Stimulated activated CD4-positive, alpha-beta T cell treated with anti-CD3 and anti-CD28 coated beads, Interleukin-12 subunit alpha, Interleukin-12 subunit beta, amount 100 ng/mL, for 48 hours (primary cell): ENCODE results near the gene AP1S1.

ENCODE experiments used
- DNase-seq, 3 donors: peaks; one replicate each; pipeline ENCODE4 v3.0.0-alpha.2; 2020; ENCODE audit warnings: low read depth in 2 of 3, low spot score in 1 of 3

The AP1S1 gene

DNA sequence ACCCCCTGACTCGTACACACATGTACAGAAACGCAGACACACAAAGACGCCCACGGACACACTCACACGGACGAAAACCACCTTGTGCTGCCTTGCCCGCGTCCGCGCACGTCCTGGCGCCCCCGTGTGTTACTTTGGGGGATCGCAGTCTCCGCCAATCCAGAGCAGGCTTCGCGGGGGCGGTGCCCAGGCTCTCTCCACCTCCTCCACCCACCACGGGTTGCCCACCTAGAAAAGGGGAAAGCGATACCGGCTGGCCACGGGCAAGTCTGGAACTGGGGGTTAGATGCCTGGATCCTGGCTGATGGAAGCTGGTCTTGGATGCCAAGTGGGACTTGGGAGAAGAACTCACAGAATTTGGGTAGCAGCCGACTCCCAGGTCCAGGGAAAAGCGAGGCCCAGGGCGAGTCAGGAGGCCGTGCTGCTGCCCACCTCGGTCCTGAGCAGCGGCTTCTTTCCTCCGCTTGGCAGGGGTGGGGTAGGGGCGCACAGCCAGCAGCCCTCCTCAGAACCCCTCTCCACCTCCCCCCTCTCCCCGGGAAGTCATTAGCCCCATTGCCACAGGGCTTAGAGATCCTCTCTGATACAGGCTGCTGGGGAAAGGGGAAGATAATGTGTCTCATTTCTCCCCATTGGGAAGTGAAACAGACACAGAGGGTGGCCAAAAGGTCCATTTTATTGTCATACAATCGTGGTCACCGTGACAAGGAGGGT, 15.7 kb downstream of the AP1S1 start:
- DNase-seq: peak; percentile 57 to 88 (median 70)

DNA sequence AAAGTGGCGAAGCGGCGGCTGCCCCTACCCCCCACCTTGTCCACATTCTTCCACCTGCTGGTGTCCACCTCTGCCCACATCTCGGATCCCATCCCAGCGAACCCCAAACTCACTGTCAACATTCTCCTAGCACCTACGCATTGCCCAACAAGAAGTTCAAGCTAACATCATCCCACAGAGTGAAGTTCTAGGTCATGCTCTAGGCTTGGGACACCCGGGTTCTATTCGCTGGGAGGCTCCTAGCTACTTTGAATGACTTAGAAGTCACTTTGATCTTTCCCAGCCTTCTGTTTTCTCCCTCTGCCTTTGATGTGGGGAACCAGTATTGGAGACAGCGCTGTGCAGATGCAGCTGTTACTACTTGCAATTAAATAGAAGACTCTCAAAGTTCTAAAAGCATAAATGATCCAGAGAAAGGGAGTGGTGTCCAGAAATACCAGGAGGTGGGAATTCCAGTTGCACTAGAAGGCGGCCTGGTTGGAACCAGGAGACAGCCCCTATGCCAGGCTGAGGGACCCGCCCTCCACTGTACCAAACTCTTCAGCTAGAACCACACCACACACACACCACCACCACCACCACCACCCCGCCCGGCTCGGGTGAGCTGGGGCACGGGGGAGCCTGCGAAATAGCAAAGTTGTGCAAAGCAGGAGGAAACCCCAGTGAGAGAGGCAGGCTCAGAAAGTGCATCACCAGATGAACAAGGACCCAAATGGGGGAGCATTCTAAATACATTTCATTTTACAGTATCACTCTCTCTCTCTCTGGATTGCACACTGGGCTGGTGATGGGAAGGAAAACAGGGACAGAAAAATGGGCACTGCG, 16.6 kb downstream of the AP1S1 start:
- DNase-seq: no peak

- DNase-seq: no peak
These were observed 17.2 kb downstream of the AP1S1 start for GRCh38 chr7:101171442-101171837.

GRCh38 chr7:101172005-101172853, 18.0 kb downstream of the AP1S1 start:
- DNase-seq: no peak

DNA sequence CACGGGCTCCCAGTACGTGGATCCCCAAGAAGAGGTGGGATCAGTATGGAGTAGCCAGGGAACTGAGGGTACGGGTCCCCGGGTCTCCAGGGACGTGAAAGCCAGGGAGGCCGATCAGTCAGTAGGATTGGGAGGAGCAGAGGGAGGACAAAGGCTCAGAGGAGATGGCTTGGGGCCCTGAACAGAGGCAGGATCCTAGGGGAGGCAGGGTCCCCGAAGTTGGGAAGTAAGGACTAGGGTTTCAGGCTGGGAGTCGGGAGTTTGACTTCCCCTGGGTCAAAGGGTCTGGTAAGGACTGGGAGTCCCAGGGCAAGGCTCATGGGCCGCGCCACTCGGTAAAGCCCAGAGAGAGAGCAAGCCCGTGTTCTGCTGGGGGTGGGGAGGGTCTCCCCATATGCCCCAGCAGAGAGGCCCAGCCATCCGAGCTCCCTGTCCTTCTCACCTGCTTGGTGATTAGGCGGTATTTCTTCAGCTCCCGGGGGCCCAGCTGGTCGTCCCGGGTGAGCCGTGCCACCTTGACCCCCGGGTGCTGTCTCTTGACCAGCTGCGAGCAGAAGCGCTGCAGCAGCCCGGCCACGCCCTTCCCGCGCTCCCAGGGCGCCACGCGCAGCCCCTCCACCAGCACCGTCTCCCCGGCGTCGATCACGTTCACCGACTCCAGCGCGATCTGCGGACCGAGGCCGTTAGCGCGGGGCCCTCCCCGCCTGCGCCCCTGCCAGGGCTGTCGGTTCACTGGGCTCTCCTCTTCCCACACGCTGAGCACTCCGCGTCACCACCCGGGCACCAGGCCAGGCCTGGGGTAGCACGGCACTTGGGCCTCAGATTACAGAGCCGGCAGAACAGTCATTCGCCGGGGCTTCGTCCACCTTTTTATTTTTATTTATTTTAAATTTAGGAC, 18.8 kb downstream of the AP1S1 start:
- no peak for DNase-seq

GRCh38 chr7:101173752-101174244, 19.5 kb downstream of the AP1S1 start:
- DNase-seq: peak in 2 of 3 donors; percentile 56 to 83

GRCh38 chr7:101174322-101174854, 20.1 kb downstream of the AP1S1 start:
- no peak for DNase-seq

GRCh38 chr7:101175664-101176063, 21.4 kb downstream of the AP1S1 start:
- DNase-seq: no peak

DNA sequence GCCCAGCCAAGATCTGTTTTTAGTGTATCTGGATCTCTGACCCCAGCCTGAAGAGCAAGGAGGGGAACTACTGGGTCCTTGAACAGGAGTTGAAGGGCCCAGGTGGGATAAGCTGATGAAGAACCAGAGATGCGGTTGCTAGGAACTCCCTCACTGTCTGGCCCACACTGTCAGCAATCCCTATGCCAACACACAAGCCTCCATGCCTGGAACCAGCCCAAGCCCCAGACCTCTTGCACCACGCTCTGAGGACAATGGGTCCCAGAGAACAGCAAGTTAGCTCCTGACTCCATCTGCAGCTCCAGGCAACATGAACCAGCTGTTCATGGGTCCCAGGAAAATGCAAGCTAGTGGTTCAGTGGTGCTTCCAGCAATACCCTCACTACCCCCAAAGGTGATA, 23.4 kb downstream of the AP1S1 start:
- DNase-seq: no peak

DNA sequence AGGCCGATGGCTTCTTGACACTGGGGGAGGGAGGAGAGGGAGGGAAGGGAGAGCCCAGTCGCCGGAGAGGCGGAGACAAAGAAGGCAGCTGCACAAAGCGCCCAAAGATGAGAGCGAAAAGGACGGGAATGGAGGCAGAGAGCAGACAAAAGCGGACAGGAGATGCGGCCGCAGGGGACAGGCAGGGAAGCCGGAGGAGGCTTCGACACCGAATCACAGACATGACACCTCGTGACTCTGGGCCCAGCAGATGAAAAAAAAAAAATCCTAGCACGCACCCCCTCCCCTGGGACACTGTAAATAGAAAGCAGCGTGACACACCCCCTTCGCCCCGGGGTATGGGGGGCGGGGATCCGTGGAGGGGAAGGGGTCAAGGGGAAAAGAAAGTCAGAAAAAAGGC, 24.8 kb downstream of the AP1S1 start:
- DNase-seq: no peak

DNA sequence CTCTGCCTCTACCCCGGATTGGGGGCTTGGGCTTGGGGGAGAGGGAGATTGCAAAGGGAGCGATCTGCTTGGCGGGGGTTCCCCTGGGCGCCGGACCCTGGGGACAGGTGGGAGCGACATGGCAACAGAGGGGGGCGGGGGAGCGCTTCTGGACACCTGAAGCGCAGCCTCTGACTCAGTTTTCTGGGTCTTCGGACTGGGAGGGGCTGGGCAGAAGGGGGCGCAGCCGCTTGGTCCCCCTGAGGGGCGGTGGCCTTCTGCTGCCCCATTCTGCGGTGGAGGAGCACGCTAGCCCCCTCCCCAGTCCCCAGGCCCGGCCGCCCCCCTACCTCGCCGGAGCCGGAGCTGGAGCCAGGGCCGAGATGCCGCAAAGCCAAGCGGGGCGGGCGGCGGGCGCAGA, 25.4 kb downstream of the AP1S1 start:
- DNase-seq: no peak

DNA sequence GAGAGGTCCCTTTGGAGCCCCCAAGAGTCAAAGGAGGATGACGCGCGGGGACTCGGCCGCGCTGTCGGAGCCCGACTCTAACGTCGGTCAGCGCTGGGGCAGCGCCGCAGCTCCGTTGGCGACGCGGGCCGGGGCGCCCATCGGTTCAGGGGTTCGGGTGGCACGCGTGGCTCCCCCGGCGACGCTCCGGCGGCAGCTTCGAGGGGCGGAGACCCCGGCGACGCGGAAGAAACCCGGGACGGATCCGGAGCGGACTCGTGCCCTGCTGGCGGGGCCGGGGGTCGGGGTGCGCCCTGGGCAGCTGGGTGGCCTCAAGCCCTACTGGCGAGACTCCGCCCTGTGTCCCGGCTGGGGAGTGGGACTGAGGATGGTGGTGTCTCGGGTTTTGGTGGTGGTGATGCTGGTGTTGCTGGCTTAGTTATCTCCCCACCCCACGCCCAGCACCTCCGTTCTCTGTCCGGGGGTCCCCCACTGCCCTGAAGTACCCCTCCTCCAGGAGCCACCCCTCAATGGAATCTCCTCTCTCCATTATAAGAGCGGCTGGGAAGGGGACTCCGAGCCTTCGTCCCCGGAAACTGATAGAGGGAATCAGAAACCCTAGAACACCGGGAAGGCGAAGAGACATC, 26.0 kb downstream of the AP1S1 start, which contains the start of gene NAT16:
Gene NAT16, minus strand, starts transcription at position 164 of the 626 bp plus-strand sequence. CDS start 5,486 bp downstream, outside the sequence.
- no peak for DNase-seq

DNA sequence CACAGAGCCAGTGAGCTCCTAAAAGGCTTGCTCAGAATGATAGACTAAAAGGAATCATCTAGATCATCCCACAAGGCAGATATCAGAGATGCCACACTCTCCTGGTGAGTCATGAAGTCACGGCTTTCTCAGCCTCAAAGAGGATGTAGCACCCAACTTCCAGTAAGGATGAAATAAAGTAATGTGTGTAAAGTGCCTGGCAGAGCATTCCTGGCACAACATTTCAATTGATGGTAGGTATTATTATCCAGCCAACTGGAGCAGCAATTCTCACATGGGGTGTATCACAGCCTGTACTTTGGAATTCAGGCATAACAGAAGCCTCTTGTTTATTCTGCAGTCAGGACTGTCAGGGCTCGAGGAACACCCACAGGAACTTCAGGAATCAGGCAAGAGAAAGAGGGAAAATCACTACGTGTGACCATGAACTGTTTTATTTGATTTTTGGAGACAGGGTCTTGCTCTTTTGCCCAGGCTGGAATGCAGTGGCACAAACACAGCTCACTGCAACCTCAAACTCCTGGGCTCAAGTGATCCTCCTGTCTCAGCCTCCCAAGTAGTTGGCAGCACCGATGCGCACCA, 31.1 kb downstream of the AP1S1 start:
- DNase-seq: no peak

GRCh38 chr7:101186194-101186593, 31.9 kb downstream of the AP1S1 start:
- no peak for DNase-seq

DNA sequence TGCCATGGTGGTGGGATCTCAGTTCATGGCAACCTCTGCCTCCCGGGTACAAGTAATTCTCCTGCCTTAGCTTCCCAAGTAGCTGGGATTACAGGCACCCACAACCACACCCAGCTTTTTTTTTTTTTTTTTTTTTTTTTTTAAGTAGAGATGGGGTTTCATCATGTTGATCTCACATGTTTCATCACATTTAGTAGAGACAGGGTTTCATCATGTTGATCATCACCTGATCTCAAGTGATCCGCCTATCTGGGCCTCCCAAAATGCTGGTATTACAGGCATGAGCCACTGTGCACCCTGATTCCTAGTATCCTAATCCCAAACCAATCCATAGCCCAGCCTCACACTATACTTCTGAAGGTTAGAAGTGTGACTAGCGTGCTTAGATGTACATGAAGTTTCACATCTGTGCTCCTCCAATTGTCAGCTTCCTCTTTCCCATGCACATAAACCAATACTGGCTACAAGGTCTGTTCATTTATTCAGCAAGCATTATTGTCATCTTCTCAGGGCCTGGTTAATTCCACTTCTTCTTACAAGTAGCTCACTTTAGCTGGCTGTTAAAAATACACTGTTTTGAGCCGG, 32.7 kb downstream of the AP1S1 start:
- no peak for DNase-seq

GRCh38 chr7:101189109-101189508, 34.8 kb downstream of the AP1S1 start:
- no peak for DNase-seq

- DNase-seq: no peak
These were observed 41.6 kb downstream of the AP1S1 start for GRCh38 chr7:101195884-101196283.

DNA sequence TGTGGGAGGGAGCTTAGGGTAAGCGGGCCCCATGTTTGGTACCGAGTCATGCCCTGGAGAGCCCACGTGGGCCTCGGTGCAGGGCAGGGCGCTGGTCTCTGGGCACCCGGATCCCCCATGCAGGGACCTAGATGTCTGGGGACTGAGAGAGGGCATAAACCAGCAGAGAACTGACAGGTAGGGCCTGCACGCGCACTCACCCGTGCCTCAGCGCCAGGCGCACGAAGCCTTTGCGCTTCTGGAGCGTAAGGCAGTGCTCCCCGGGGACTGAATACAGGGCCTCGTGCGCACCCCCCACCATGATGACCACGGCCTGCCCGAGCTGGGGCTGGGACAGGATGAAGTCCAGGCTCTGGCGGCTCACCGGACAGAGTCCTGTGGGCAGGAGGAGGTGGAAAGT, 43.7 kb downstream of the AP1S1 start:
- DNase-seq: no peak

DNA sequence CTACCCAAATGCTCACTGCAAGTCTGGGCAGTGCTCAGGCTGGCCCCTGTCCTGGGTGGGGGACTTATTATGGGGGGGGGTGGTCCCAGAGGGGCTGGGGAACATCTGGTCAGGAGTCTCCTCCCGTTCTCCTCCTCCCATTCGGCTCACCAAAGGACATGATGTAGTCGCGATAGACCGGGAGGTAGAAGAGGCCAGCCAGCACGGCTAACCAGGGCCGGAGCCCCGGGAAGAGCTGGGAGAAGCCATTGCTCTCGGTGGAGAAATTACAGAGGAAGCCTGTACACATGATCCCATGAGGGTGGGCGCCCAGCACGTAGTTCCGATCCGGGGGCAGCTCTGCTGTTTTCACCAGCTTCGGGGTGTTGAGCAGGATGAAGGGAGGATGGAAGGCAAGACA, 44.2 kb downstream of the AP1S1 start:
- DNase-seq: no peak
